ENCODE results near the gene IL1RL2. TPM values are rescaled to one million over a fixed set of nuclear protein-coding genes. Genes with fewer than 3 reads are reported as not detected.
A peak's percentile ranks its signal among the peaks of the same experiment; 100 is the strongest.

IL1RL2 gene
- total and polyA plus RNA-seq, 9 donors, result 0.24 to 2.0 (median 1.2) TPM; not detected in 3

GRCh38 chr2:102224824-102225739 lies 38.3 kb downstream of the IL1RL2 start:
- Histone ChIP-seq H3K9me3 (no peaks in the 10 kb centered on the region), H3K4me3 (no peak overlapping the region), H3K36me3 (no peaks in the 10 kb centered on the region), H3K27me3 (no peaks in the 10 kb centered on the region), H3K27ac (no peak overlapping the region), H3K4me1 (ENCODE audit: insufficient read depth) (peaks cover 2% of the 10 kb centered on the region)
- intact Hi-C loops (cut with DNase I), result no loop called here
- no peak for TF ChIP-seq EP300 (IDR thresholded peaks at IDR 0.05)
- 90 to 95% (median 91%) methylated on average over 8 of the region's 8 CpGs for WGBS, 3 donors
- no peak for DNase-seq

- Histone ChIP-seq H3K4me1 (ENCODE audit: insufficient read depth) (peaks cover 2% of the 10 kb centered on the region), H3K27me3 (no peaks in the 10 kb centered on the region), H3K36me3 (no peaks in the 10 kb centered on the region), H3K27ac (peak overlapping the region; percentile 88), H3K9me3 (no peaks in the 10 kb centered on the region), H3K4me3 (no peak overlapping the region)
- 92 to 94% (median 93%) methylated on average over 6 of the region's 6 CpGs for WGBS, 3 donors
- DNase-seq, result no peak
- TF ChIP-seq CTCF (IDR thresholded peaks at IDR 0.05), result no peak
- TF ChIP-seq POLR2A (IDR thresholded peaks at IDR 0.05), result no peak
- no peak for TF ChIP-seq EP300 (IDR thresholded peaks at IDR 0.05)
- intact Hi-C loops (cut with DNase I), result no loop called here
These were observed 39.3 kb downstream of the IL1RL2 start for GRCh38 chr2:102226171-102226570.

DNA sequence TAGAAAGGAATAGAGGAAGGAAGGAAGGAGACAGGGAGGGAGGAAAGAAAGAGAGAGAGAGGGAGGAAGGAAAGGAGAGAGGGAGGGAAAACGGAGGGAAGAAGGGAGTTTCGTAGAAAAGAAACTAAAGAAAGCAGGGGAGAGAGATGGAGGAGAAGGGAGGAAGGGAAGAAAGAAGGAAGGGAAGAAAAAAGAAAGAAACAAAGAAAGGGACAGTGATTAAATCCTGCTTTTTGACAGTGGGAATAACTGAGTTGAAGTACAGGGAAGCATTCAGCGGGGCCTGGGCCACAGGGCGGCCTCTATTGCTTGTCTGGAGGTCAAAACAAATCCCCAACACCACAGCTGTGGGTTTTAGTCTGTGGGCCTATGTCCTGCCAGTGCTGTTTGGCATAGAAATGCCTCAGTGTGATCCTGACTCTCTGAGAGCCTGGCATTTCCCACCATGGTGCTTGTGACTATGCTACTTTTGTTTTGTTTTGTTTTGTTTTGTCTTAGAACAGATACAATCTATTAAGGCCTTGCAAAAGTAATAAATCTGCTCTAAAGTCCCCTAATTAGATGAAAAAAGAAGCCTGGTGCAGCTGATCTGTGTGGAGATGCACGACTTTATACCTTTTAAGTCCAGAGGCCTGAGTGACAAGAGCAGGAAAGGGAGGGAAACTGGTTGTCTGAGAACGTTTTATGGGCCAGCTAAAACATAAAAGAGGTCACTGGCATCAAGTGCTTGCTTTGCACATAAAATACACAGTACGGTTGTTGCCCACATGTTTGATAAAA lies 40.0 kb downstream of the IL1RL2 start:
- Histone ChIP-seq H3K4me3 (no peak overlapping the region), H3K27me3 (no peaks in the 10 kb centered on the region), H3K4me1 (ENCODE audit: insufficient read depth) (peaks cover 2% of the 10 kb centered on the region), H3K27ac (peak overlapping the region; percentile 88), H3K9me3 (no peaks in the 10 kb centered on the region), H3K36me3 (no peaks in the 10 kb centered on the region)
- DNase-seq, result no peak
- WGBS, 3 donors, result 49 to 53% (median 51%) methylated on average over 7 of the region's 7 CpGs
- TF ChIP-seq CTCF (IDR thresholded peaks at IDR 0.05) (no peak), POLR2A (IDR thresholded peaks at IDR 0.05) (no peak), EP300 (IDR thresholded peaks at IDR 0.05) (no peak)
- intact Hi-C loops (cut with DNase I), result no loop called here

GRCh38 chr2:102229141-102229769 lies 42.4 kb downstream of the IL1RL2 start:
- no peak overlapping the region for H3K27ac ChIP-seq
- H3K4me3 ChIP-seq, result no peak overlapping the region
- intact Hi-C loops (cut with DNase I), result no loop called here
- WGBS, 3 donors, result 91 to 93% (median 91%) methylated on average over 6 of the region's 6 CpGs
- H3K36me3 ChIP-seq, result no peaks in the 10 kb centered on the region
- peaks cover 2% of the 10 kb centered on the region for H3K4me1 ChIP-seq (ENCODE audit: insufficient read depth)
- TF ChIP-seq CTCF (IDR thresholded peaks at IDR 0.05) (no peak), POLR2A (IDR thresholded peaks at IDR 0.05) (no peak), EP300 (IDR thresholded peaks at IDR 0.05) (no peak)
- no peaks in the 10 kb centered on the region for H3K9me3 ChIP-seq
- no peaks in the 10 kb centered on the region for H3K27me3 ChIP-seq
- no peak for DNase-seq

Data from ovary (tissue), 9 donors.